ENCODE data around the gene MMP17. TPM values are rescaled to one million over a fixed set of nuclear protein-coding genes. Genes with fewer than 3 reads are reported as not detected.
"Not testable (repeated sequence)": the region's sequence is repeated elsewhere in the genome, so short reads cannot be mapped to it uniquely, and the experiment has no call there.

Gene MMP17
- polyA plus RNA-seq, 1 donor from 2014 or later, result 3.4 TPM

DNA sequence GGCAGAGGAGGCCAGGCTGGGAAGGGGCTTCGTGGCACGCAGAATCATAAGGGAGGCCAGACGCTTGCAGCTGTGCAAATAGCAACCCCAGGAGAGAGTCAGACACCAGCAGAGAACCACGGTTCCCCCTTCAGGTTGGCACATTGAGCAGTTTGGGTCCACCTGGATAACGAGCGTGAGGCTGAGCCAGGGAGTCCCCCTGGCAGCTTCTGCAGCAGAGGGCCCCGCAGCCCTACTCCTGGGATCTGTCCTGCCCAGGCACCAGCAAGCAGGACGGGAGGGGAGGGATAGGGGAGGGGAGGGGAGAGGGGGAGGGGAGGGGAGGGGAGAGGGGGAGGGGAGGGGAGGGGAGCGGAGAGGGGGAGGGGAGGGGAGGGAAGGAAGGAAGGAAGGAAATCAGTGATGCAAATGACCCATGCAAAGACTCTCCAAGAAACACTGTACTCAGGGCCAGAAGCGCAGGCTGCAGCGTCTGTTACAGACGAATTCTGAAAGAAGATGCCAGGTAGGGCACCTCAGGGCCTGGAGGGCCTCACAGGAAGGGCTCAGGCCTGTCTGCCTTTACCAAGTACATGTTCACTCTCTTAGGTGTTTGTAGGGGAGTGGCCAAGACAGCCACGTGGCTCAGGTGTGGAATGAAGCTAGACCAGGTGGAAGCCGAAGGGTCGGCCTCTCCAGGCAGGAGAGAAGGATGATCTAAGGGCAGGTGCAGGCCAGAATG, 32.3 kb upstream of the MMP17 start:
- H3K9me3 Mint-ChIP-seq, result no peaks in the 10 kb centered on the region
- peaks cover 3% of the 10 kb centered on the region for H3K36me3 Mint-ChIP-seq
- H3K27ac Mint-ChIP-seq, result peak overlapping the region in 2 of 3 donors; percentile 9 to 62
- no peaks in the 10 kb centered on the region for H3K27me3 Mint-ChIP-seq
- H3K4me1 Mint-ChIP-seq, result peaks cover 9 to 22% (median 17%) of the 10 kb centered on the region in 3 donors
- peak overlapping the region in 3 of 4 donors; percentile 4 to 86 (median 70) for H3K4me3 Mint-ChIP-seq

DNA sequence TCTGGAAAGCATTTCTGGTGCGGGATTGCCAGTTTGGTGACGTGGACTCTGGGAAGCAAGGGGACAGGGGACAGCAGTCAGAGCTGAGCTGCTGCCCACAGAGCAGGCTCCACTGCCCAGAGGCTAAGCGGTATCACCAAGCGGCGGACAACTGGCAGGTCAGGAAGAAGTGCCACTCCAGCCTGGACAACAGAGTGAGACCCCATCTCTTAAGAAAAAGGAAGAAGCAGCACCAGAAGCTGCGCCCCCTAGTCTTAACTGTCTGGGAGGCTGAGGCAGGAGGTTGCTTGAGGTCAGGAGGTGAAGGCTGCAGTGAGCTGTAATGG, 31.8 kb upstream of the MMP17 start:
- Mint-ChIP-seq H3K27me3 (no peaks in the 10 kb centered on the region), H3K4me3 (peak overlapping the region in 2 of 4 donors; percentile 70 to 86), H3K9me3 (no peaks in the 10 kb centered on the region), H3K27ac (peak overlapping the region in 2 of 3 donors; percentile 9 to 62), H3K36me3 (peaks cover 3% of the 10 kb centered on the region), H3K4me1 (peaks cover 8 to 23% (median 19%) of the 10 kb centered on the region in 3 donors)

DNA sequence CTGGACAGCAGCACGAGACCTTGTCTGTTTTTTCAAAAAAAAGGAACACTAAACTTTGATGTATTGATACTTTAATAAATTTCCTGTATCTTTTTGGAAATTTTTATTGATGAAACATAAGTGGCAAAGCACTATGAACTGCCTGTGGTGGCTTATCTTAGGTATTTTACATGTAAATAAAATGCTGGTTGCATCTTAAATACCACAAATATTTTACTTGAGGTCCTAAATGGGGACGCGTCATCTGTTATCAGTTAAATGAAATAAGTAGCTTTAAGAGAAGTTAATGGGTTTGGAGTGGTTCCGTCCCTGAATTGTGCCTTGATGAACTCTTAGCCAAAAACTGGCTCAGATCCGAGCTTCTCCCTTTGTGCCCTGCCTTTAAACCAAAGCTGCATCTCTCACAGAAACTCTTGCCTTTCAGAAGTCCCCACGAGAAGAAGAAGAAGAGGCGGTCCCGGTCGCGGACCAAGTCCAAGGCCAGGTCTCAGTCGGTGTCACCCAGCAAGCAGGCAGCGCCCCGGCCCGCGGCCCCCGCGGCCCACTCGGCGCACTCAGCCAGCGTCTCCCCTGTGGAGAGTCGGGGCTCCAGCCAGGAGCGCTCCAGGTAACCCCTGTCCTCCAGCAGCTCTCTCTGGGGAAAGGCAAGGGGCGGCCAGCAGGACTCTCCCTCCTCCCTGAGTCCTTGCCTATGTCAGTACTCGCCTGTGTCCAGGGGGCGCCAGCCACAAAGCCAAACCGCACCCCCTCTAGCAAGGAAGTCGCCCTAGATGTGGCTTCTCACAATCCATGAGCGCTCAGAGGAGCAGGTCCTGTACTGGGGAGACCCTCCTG, 31.2 kb upstream of the MMP17 start:
- peaks cover 4% of the 10 kb centered on the region for H3K36me3 Mint-ChIP-seq
- H3K9me3 Mint-ChIP-seq, result no peaks in the 10 kb centered on the region
- H3K27ac Mint-ChIP-seq, result no peak overlapping the region
- H3K27me3 Mint-ChIP-seq, result no peaks in the 10 kb centered on the region
- peak overlapping the region in 1 of 4 donors; percentile 41 for H3K4me3 Mint-ChIP-seq
- peaks cover 8 to 23% (median 19%) of the 10 kb centered on the region in 3 donors for H3K4me1 Mint-ChIP-seq

DNA sequence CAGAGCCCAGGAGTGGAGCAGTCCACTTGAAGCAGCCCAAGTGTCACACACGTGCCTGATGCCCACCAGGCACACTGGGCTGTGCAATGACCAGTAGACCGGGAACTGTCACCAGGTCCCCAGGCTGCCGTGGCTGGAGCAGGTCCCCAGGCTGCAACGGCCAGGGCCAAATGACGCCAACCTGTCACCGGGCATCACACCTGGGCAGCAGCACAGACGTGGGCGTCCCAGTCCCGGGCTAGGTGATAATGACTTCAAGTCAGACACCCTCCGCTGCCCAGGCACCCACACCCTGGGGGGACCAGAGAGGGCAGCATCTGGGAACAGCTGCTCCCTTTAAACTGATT, 30.6 kb upstream of the MMP17 start:
- no peaks in the 10 kb centered on the region for H3K9me3 Mint-ChIP-seq
- no peak overlapping the region for H3K27ac Mint-ChIP-seq
- peaks cover 6% of the 10 kb centered on the region for H3K36me3 Mint-ChIP-seq
- no peak overlapping the region for H3K4me3 Mint-ChIP-seq
- no peaks in the 10 kb centered on the region for H3K27me3 Mint-ChIP-seq
- H3K4me1 Mint-ChIP-seq, result peaks cover 8 to 23% (median 19%) of the 10 kb centered on the region in 3 donors

DNA sequence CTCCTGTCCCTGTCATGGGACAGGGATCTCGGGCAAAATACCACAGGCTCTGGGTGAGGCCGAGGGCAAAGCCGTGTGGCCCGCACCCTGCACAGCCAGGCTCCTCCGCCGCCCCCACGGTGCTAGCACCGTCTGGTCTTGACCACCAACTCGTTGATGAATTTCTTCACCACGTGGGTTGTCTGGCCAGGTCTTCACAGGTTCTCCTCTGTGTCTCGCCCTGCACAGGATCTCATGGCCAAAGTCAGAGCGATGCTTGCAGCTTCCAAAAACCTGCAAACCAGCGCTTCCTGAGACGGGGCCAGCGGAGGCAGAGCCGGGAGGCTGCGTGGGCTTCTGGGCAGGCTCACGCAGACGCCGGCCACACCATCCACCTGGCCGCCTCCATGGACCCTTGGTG, 29.0 kb upstream of the MMP17 start:
- Mint-ChIP-seq H3K36me3 (peaks cover 6% of the 10 kb centered on the region), H3K9me3 (no peaks in the 10 kb centered on the region), H3K27ac (no peak overlapping the region)

DNA sequence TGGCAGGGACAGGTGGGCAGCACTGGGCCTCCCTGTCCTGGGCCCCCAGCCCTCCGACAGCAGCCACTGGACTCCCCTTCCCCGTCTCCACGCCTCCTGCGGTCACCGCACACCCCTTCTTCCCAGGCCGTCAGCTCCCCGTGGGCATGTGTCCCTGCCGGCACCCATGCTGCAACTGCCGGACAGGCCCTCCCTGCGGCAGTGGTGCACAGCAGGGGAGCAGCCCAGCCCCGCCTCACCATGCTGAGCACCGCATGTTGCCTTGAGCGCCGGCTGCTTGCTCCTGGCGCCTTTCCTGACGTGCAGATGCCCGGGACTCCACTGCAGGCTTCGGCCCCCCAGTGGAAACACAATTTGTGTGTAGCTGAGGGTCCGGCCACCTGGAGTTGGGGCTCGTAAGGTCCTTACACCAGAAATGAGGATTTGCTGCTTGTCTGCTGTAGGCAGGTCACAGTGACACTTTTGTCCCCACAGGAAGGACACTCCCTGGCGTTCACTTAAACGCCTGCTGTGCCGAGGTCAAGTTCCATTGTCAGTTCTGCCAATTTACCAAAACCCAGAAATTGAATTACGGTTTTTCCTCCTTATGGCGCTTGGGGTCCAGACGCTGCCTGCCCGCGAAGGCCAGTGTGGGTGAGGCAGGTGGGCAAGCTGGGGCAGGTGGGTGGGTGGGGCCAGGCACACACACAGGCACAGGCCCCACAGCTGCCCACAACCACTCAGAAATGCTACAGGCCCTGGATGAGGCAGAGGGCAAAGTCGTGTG, 28.2 kb upstream of the MMP17 start:
- H3K27me3 Mint-ChIP-seq, result no peaks in the 10 kb centered on the region
- peak overlapping the region in 1 of 3 donors; percentile 59 for H3K27ac Mint-ChIP-seq
- peaks cover 11 to 19% (median 18%) of the 10 kb centered on the region in 3 donors for H3K4me1 Mint-ChIP-seq
- H3K36me3 Mint-ChIP-seq, result peaks cover 6% of the 10 kb centered on the region
- H3K9me3 Mint-ChIP-seq, result no peaks in the 10 kb centered on the region
- H3K4me3 Mint-ChIP-seq, result no peak overlapping the region

More for the DNA sequence above, 29.0 kb upstream of the MMP17 start:
- H3K27me3 Mint-ChIP-seq, result no peaks in the 10 kb centered on the region
- no peak overlapping the region for H3K4me3 Mint-ChIP-seq
- peaks cover 9 to 19% (median 19%) of the 10 kb centered on the region in 3 donors for H3K4me1 Mint-ChIP-seq

DNA sequence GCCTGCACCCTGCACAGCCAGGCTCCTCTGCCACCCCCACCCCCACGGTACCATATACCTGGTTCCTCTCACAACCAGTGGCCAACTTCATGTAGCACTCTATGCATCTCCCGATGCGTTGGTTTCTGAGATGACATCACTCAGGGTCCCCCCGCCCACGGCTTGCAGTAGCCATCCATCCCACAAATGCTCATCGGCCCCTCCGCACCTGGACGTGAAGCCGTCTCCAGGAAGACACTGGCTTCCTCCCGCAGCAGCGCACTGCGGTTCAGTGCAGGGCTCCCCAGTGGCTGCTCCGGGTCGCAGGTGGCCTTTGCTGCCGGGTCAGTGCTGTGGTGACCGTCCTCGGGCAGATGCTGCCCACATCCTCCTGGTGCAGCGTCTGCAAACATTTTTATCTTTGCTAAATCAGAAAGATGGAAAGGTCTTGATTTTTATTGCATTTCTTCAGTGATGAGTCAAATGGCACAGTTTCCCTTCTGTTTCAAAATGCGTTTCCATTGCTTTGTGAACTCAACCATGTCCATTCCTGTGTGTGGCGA, 27.5 kb upstream of the MMP17 start:
- Mint-ChIP-seq H3K4me3 (no peak overlapping the region), H3K9me3 (peaks cover 0 to 4% (median 2%) of the 10 kb centered on the region in 3 donors), H3K4me1 (peaks cover 7 to 19% (median 15%) of the 10 kb centered on the region in 3 donors), H3K36me3 (peaks cover 6% of the 10 kb centered on the region), H3K27me3 (no peaks in the 10 kb centered on the region), H3K27ac (peak overlapping the region in 2 of 3 donors; percentile 39 to 73)

DNA sequence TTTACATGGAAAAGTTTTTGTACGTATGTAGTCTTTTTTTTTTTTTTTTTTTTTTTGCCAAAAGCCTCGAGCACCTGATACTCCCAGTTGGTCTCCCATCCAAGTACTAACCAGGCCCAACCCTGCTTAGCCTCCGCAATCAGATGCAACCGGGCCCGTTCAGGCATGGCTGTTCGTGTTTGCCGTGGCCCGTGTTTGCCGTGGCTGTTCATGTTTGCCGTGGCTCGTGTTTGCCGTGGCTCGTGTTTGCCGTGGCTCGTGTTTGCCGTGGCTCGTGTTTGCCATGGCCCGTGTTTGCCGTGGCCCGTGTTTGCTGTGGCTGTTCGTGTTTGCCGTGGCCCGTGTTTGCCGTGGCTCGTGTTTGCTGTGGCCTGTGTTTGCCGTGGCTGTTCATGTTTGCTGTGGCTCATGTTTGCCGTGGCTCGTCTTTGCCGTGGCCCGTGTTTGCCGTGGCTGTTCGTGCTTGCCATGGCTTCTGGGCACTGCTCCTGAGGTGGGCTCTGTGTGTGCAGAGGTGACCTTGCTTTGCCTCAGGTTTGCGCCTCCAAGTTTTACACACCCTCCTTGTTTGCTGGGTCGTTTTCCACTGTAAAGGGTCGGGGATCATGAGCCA, 26.8 kb upstream of the MMP17 start:
- Mint-ChIP-seq H3K27ac (peak overlapping the region in 1 of 3 donors; percentile 73), H3K4me3 (no peak overlapping the region), H3K9me3 (peaks cover 0 to 4% (median 2%) of the 10 kb centered on the region in 3 donors), H3K36me3 (peaks cover 8% of the 10 kb centered on the region), H3K4me1 (peaks cover 2 to 14% (median 10%) of the 10 kb centered on the region in 3 donors), H3K27me3 (no peaks in the 10 kb centered on the region)

DNA sequence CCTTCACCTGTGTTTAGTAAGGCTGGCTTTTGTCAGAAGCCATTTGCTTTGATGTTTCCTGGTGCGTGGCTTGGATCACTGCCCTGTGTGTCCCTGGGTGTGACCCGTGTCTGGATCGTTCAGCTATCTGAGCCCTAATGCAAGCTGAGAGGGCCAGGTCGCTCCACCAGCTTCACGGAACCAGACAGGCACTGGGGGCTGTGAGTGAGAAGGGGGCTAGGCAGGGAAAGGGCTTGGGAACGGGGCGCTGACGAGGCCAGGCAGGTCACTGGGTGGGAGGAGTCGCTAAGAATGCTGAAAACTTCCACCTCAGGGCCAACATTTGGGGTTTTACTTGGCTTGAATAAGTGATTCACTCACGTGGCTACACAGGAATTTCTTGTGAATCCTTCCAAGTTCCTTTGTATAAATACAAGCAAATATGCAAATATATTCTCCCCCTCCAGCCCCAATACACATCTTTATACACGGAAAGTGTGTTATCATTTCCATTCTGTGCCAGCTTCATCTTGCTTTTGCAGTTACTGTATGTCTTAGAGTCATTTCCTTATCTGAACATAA, 24.2 kb upstream of the MMP17 start:
- Mint-ChIP-seq H3K27me3 (no peaks in the 10 kb centered on the region), H3K4me3 (no peak overlapping the region), H3K27ac (peak overlapping the region in 1 of 3 donors; percentile 28), H3K4me1 (peaks cover 5 to 10% (median 9%) of the 10 kb centered on the region in 3 donors), H3K9me3 (peaks cover 0 to 4% (median 2%) of the 10 kb centered on the region in 3 donors), H3K36me3 (peaks cover 5% of the 10 kb centered on the region)

DNA sequence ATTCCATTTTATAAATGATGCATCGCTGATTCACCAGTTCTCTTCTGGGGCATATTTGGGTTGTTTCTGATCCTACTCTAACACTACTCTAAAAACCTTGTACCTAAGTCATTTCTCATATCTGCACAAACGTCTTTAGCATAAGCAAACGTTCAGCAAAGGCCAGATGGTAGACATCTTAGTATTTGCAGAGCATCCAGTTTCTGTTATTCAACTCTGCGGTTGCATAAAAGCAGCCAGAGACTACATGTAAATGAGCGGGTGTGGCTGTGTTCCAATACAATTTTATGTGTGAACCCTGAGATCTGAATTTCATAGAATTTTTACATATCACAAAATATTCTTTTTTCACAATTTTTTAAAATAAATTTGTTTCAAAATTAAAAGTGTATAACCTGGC, 22.8 kb upstream of the MMP17 start:
- H3K36me3 Mint-ChIP-seq, result peaks cover 5% of the 10 kb centered on the region
- H3K9me3 Mint-ChIP-seq, result peaks cover 0 to 4% (median 2%) of the 10 kb centered on the region in 3 donors
- H3K27me3 Mint-ChIP-seq, result no peaks in the 10 kb centered on the region
- H3K4me3 Mint-ChIP-seq, result no peak overlapping the region
- H3K27ac Mint-ChIP-seq, result no peak overlapping the region
- peaks cover 5 to 10% (median 9%) of the 10 kb centered on the region in 3 donors for H3K4me1 Mint-ChIP-seq

DNA sequence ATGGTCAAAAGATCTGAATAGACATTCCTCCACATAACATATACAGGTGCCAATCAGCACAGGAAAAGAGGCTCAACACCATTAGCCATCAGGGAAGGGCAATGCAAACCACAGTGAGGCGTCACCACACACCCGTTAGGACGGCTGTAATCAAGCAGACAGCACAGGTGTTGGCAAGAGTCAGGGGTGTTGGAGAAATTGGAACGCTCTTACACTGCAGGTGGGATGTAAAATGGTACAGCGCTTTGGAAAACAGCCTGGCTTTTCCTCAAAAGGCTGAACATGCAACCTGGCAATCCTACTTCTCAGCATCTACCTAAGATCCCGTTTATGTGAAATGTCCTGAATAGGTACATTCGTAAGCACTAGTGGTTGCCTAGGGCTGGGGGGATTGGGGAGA, 21.5 kb upstream of the MMP17 start:
- Mint-ChIP-seq H3K27ac (peak overlapping the region in 1 of 3 donors; percentile 81), H3K36me3 (peaks cover 5% of the 10 kb centered on the region), H3K27me3 (no peaks in the 10 kb centered on the region), H3K9me3 (peaks cover 0 to 4% (median 2%) of the 10 kb centered on the region in 3 donors), H3K4me3 (no peak overlapping the region), H3K4me1 (peaks cover 4 to 5% (median 5%) of the 10 kb centered on the region in 3 donors)

DNA sequence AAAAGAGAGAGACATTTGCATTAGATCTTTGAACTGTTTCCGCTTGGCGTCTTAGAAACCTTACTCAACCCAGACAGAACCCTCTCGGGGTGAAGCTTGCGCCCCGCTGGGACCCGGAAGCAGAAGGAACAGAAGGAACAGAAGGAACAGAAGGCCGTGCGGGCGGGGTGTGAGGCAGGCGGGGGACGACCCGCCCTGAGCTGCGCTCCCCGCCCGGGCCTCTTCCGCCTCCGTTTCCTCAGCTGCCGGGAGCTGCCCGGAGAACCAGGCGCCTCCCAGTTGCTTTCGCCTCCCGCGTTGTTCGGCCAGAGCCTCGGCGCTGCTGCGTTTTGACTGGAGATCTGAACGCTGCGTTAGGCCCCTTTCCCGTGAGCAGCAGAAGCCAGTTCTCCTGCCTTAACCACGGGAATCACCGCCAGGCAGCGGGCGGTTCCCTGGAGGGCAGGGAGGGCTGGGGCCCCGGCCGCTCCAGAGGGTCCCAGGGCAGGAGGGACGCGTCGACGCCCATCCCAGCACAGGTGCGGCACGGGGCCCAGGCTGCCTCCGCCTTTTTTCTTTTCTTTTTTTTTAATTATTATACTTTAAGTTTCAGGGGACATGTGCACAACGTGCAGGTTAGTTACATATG, 19.3 kb upstream of the MMP17 start:
- H3K27me3 Mint-ChIP-seq, result no peaks in the 10 kb centered on the region
- peak overlapping the region; percentile 43 to 88 (median 62) for H3K4me3 Mint-ChIP-seq
- peaks cover 4% of the 10 kb centered on the region for H3K36me3 Mint-ChIP-seq
- H3K4me1 Mint-ChIP-seq, result peaks cover 4 to 5% (median 5%) of the 10 kb centered on the region in 3 donors
- H3K27ac Mint-ChIP-seq, result no peak overlapping the region
- H3K9me3 Mint-ChIP-seq, result peaks cover 4 to 15% (median 5%) of the 10 kb centered on the region in 3 donors

DNA sequence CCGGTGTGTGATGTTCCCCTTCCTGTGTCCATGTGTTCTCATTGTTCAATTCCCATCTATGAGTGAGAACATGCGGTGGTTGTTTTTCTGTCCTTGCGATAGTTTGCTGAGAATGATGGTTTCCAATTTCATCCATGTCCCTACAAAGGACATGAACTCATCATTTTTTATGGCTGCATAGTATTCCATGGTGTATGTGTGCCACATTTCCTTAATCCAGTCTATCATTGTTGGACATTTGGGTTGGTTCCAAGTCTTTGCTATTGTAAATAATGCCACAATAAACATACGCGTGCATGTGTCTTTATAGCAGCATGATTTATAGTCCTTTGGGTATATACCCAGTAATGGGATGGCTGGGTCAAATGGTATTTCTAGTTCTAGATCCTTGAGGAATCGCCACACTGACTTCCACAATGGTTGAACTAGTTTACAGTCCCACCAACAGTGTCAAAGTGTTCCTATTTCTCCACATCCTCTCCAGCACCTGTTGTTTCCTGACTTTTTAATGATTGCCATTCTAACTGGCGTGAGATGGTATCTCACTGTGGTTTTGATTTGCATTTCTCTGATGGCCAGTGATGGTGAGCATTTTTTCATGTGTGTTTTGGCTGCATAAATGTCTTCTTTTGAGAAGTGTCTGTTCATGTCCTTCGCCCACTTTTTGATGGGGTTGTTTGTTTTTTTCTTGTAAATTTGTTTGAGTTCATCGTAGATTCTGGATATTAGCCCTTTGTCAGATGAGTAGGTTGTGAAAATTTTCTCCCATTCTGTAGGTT, 18.5 kb upstream of the MMP17 start:
- Mint-ChIP-seq H3K9me3 (peaks cover 4 to 15% (median 5%) of the 10 kb centered on the region in 3 donors), H3K4me3 (peak overlapping the region in 2 of 4 donors; percentile 4 to 58)
- not testable (repeated sequence) for H3K36me3 Mint-ChIP-seq, H3K27ac Mint-ChIP-seq, H3K27me3 Mint-ChIP-seq, H3K4me1 Mint-ChIP-seq

Data from IgD-negative memory B cell (primary cell).